Esophagus muscularis mucosa (tissue), 4 donors: ENCODE measurements around the gene ARMC12.

ENCODE experiments used
- EP300 ChIP-seq: sonication (generic); formaldehyde crosslinking; IDR thresholded peaks from one replicate; pipeline ENCODE4 v1.6.1; 2017; ENCODE audit warnings: antibody characterized with exemption
- POLR2A ChIP-seq: fragments of 450-650 bp; IDR thresholded peaks from one replicate; pipeline ENCODE4 v1.6.1; 2017; ENCODE audit warnings: antibody characterized with exemption, moderate library complexity, mild to moderate bottlenecking, low read depth
- POLR2AphosphoS5 ChIP-seq, 2 donors: sonication (generic); formaldehyde crosslinking; IDR thresholded peaks; one replicate each; pipeline ENCODE4 v1.6.1; 2017; ENCODE audit warnings: antibody characterized with exemption in 2 of 2
- TF ChIP-seq, protein P1 (sequence below), 3 experiments: fragments of 200-600 bp in 2 of 3; fragments of 450-650 bp in 1 of 3; sonication (generic) in 2 of 3; IDR thresholded peaks; one replicate each; pipeline ENCODE4 v1.5.1; 2017 to 2019; ENCODE audit warnings: antibody characterized with exemption in 3 of 3, mild to moderate bottlenecking in 2 of 3, moderate library complexity in 1 of 3

DNA sequence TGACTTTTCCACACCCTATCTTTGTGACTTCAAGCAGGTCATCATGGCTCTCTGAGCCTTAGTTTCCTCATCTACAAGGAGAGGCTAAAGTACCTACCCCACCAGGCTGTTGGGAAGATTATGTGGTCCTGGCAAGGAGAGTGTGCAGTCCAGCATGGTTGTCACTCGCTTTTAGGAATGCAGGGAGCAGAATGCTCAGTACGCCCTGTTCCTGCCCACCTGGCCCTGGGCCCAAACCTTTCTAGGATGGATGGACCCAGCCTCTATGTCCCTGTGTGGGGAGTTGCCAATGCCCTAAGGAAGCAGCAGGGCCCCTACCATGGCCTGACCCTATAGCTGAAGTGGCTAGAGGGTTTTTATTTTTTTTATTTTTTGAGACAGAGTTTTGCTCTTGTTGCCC, 41.6 kb downstream of the ARMC12 start:
- TF ChIP-seq POLR2A (no peak), EP300 (no peak), POLR2AphosphoS5 (IDR thresholded peaks at IDR 0.05) (no peak)
- TF ChIP-seq, protein P1, sequence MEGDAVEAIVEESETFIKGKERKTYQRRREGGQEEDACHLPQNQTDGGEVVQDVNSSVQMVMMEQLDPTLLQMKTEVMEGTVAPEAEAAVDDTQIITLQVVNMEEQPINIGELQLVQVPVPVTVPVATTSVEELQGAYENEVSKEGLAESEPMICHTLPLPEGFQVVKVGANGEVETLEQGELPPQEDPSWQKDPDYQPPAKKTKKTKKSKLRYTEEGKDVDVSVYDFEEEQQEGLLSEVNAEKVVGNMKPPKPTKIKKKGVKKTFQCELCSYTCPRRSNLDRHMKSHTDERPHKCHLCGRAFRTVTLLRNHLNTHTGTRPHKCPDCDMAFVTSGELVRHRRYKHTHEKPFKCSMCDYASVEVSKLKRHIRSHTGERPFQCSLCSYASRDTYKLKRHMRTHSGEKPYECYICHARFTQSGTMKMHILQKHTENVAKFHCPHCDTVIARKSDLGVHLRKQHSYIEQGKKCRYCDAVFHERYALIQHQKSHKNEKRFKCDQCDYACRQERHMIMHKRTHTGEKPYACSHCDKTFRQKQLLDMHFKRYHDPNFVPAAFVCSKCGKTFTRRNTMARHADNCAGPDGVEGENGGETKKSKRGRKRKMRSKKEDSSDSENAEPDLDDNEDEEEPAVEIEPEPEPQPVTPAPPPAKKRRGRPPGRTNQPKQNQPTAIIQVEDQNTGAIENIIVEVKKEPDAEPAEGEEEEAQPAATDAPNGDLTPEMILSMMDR (IDR thresholded peaks at IDR 0.05): no peak
